NCI-H2171 treated with DMSO at 0.1 percent for 48 hours (cell line): ENCODE measurements around the gene CDH12.
"Not testable (repeated sequence)": the region's sequence is repeated elsewhere in the genome, so short reads cannot be mapped to it uniquely, and the experiment has no call there.

Experiments
- DNase-seq: peaks from one replicate; lab custom pipeline; 2025; lab: John Stamatoyannopoulos, UW

Gene CDH12

DNA sequence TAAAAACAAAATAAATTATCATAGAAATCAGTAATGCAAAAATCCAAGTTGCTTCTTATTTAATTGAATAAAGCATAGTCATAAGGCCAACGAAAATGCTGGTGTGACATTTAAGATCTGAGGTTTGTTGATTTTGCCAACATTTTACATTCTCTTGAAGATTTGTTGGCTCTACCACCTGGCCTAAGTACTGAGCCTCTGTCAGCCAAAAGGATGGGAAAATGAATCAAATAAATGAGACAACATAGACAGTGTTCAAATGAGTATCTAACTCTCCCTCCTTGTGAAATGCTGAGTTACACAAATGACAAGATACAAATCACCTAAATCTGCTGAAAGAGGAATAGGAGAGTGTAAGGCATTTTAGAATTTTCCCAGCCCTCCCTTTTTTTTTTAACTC is 575.0 kb downstream of the CDH12 start:
- DNase-seq, result no peak

DNA sequence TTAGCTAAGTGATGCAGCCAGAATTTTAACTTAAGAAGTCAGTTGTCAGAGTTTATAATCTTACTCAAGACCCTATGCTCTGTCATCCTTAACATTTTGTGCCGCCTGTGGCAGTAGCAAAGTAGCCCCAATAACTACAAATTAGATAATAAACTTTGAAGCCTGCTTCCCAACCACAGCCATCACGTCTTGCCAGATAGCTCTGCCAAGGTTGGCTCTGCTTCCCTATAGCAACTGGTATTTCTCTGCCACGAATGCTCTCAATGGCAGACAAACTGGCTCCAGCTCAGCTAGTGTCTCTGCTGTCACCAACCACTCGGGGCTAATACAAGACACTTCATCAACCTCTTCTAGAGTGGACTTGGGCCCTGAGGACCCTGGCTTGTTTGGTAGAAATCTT is 576.1 kb downstream of the CDH12 start:
- no peak for DNase-seq

DNA sequence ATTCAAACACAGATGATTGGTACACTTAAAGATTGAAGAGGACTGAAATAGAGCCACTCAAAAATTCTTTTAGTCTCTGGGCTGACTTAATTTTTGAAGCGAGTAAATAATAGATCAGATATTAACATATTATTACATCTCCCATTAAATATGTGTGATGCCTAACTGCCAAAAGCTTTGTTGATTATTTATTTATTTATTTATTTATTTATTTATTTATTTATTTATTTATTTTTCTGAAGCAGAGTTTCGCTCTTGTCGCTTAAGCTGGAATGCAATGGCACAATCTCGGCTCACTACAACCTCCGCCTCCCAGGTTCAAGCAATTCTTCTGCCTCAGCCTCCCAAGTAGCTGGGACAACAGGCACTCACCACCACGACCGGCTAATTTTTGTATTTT is 587.3 kb downstream of the CDH12 start:
- DNase-seq, result not testable (repeated sequence)

DNA sequence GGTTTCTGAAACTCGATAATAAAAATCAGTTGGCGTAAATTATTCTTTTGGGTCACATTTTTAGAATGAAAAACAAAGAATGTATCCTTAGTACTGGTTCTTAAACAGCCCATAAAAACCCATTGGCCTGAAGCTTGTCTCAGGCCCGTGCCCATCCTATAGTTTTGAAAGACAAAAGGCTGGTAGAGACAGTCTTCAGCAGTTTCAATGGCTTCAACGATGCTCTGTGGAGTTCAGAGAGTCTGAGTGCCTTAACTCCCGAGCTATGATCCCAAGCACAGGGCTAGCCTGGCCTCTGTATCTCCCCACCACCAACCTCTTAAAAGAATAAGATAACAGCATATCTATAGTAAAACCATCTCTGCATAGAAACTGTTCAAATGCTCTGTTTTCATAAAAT is 595.0 kb downstream of the CDH12 start:
- DNase-seq, result no peak

GRCh38 chr5:22250528-22250927 is 602.6 kb downstream of the CDH12 start:
- peak; percentile 92 for DNase-seq

- DNase-seq, result peak; percentile 94
Observed at GRCh38 chr5:22249209-22249729, 603.9 kb downstream of the CDH12 start.

DNA sequence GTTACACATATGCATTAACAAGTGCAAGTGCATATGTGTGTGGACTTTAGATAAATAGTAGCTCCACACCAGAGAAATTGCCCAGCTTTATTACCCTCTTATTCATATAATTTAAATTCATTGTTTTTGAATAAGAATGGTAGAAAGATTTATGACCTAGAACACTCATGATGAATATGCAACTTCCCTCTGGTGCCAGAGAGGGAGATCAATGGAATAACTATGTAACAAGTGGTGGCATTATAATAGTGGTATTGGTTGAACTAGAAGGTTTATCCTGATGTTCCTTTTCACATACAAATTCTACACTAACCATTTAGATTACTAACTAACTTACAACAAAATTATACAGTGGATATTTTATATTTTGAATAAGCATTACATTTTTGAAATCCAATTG is 607.4 kb downstream of the CDH12 start:
- DNase-seq, result no peak

- DNase-seq, result no peak
Observed at GRCh38 chr5:22242532-22242931, 610.6 kb downstream of the CDH12 start.

- DNase-seq, result no peak
Observed at GRCh38 chr5:22238047-22238446, 615.1 kb downstream of the CDH12 start.

- DNase-seq, result no peak
Observed at GRCh38 chr5:22226423-22226822, 626.7 kb downstream of the CDH12 start.

DNA sequence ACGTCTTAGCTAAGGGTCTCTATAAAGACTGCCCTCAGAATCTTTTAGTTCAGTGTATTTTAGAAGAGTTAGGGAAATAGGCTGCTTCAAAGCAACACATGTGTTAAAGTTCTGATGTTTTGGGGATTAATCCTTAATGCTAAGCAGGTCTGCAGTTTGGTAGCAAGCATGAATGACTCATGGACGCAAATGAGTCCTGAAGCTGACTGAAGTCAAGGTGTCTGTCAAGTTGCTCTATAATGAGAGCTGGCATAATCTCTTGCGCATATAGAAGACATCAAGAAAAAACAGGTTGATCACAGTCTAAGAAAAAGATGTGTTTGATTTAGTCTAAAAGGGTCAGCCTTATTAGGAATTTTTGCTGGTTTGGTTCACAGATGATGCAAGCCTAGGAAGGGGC is 630.1 kb downstream of the CDH12 start:
- DNase-seq, result no peak

- peak; percentile 60 for DNase-seq
Observed at GRCh38 chr5:22213703-22214495, 639.2 kb downstream of the CDH12 start.

- DNase-seq, result peak; percentile 67
Observed at GRCh38 chr5:22212254-22212991, 640.7 kb downstream of the CDH12 start.

DNA sequence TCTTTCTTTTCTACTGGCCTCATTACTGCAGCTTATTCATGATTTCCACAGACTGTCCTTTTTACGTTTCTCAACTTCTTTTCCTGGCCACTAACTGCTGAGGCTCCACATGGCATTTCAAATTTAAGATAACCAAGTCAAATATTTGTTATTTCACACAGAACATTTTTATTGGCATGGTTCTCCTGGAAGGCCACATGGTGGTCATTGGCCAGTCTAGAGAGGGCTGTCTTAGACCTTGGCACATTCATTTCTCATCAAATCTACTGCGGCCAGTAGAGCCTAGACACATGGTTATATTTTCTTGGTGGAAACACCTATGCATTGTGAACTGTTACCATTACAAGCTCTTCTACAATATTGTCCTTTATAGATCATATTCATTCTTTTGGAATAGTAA is 644.7 kb downstream of the CDH12 start:
- DNase-seq, result not testable (repeated sequence)

DNA sequence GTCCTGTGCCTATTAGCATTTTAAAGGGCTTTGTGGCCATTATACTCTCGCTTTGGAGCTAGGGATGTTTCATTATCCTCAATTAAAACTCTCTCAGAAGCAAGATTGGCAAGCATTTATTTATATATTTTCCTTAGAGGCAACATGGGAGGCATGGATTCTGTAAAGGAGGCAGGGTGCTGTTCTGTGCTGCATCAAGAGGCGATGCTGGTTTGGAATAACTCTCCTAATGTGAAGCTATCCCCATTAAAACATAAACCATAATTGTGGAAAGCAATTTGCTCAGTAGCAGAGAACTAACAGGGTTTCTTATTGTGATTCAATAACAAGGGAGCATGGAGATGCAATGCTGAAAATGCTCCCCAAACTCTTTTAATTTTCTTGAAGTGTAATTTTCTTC is 664.5 kb downstream of the CDH12 start:
- DNase-seq, result not testable (repeated sequence)

DNA sequence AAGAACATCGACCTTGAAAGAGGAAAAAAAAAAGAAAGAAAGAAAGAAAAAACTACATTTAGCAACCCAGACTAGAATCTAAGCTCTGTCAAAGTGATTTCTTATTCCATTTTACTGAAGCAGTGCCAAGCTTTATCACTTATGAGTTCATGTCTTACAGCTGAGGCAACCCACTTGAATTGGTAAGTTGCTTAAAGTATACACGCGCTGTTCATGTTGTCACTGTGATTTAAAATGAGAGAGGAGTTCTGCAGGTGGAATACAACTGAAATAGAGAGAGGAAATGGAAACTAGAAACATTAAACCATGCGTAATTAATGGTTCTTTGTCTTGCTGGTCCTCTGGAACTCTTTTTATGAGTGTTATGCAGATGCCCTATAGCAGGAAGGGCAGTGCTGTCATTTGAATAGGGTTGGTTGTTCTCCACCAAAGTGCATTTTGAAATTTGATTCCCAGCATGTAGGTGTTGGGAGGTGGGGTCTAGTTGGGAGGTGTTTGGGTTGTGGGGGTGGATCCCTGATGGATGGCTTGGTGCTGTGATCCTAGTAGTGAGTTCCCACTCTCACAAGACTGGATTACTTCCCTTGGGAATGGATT is 665.4 kb downstream of the CDH12 start:
- DNase-seq, result peak; percentile 70

GRCh38 chr5:22169226-22169625 is 683.9 kb downstream of the CDH12 start:
- DNase-seq, result not testable (repeated sequence)

GRCh38 chr5:22168704-22169103 is 684.4 kb downstream of the CDH12 start:
- DNase-seq, result not testable (repeated sequence)

GRCh38 chr5:22165931-22166330 is 687.2 kb downstream of the CDH12 start:
- DNase-seq, result not testable (repeated sequence)

- DNase-seq, result not testable (repeated sequence)
Observed at GRCh38 chr5:22164910-22165748, 688.0 kb downstream of the CDH12 start.

GRCh38 chr5:22156953-22157352 is 696.2 kb downstream of the CDH12 start:
- not testable (repeated sequence) for DNase-seq

- DNase-seq, result not testable (repeated sequence)
Observed at GRCh38 chr5:22154779-22155178, 698.4 kb downstream of the CDH12 start.
